ENCODE measurements around the gene CLRN3. TPM values are rescaled to one million over a fixed set of nuclear protein-coding genes. Genes with fewer than 3 reads are reported as not detected.

Gene CLRN3
- total RNA-seq, 1 donor from 2014 or later: 3.2 TPM

DNA sequence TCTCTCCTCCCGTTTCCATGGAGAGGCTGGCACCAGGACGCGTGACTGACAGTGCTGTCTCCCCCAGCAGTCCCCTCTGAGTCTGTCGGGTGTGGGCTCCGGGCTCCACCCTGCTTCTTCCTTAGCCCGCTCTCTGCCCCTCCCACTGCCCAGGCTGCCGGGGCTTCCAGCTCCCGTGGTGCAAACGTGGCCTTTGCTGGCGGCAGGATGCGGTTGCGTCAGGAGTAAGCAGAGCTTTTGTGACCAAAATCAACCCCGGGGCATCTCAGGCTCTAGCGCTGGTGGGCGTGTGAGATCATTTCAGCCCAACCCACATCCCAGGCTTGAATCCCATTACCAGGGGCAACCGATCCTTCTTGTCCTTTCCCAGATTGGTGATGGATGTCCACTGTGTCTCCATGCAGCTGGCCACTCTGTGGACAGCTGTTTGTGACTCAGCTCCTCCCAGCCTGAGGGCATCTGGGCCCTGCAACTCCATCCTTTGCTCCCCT, 42.4 kb upstream of the CLRN3 start:
- Mint-ChIP-seq H3K4me1 (ENCODE audit: low read depth) (peaks cover 6% of the 10 kb centered on the region), H3K27me3 (peaks cover 43% of the 10 kb centered on the region), H3K9me3 (ENCODE audit: low read depth) (peaks cover 2% of the 10 kb centered on the region), H3K4me3 (ENCODE audit: low read depth) (no peak overlapping the region), H3K36me3 (ENCODE audit: insufficient read depth) (no peaks in the 10 kb centered on the region), H3K27ac (no peak overlapping the region)
- DNase-seq (ENCODE audit: low spot score, unreplicated experiment): no peak
- TF ChIP-seq, protein P1, sequence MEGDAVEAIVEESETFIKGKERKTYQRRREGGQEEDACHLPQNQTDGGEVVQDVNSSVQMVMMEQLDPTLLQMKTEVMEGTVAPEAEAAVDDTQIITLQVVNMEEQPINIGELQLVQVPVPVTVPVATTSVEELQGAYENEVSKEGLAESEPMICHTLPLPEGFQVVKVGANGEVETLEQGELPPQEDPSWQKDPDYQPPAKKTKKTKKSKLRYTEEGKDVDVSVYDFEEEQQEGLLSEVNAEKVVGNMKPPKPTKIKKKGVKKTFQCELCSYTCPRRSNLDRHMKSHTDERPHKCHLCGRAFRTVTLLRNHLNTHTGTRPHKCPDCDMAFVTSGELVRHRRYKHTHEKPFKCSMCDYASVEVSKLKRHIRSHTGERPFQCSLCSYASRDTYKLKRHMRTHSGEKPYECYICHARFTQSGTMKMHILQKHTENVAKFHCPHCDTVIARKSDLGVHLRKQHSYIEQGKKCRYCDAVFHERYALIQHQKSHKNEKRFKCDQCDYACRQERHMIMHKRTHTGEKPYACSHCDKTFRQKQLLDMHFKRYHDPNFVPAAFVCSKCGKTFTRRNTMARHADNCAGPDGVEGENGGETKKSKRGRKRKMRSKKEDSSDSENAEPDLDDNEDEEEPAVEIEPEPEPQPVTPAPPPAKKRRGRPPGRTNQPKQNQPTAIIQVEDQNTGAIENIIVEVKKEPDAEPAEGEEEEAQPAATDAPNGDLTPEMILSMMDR (IDR thresholded peaks at IDR 0.05; ENCODE audit: unreplicated experiment): no peak

DNA sequence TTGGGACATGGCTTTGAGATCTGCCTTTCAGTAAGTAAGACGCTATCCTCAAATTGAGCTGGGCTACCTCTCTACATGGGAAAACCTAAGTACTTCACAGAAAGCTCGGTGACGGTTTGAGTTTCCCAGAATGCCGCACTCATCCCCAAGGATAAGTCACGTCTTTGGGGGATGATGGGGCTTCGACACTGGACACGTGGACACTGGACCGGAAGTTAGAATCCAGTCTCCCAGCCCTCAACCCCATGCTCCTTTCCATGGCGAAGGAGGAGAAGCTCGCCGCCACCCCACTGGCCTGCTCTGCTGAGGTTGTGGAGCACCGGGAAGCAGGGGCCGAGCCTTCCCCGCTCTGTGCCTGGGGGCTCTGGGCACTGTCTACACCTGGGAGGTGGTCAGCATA, 41.6 kb upstream of the CLRN3 start:
- Mint-ChIP-seq H3K4me3 (ENCODE audit: low read depth) (no peak overlapping the region), H3K27me3 (peaks cover 36% of the 10 kb centered on the region), H3K36me3 (ENCODE audit: insufficient read depth) (no peaks in the 10 kb centered on the region), H3K4me1 (ENCODE audit: low read depth) (peaks cover 6% of the 10 kb centered on the region), H3K9me3 (ENCODE audit: low read depth) (peaks cover 2% of the 10 kb centered on the region), H3K27ac (no peak overlapping the region)
- no peak for DNase-seq (ENCODE audit: low spot score, unreplicated experiment)
- TF ChIP-seq, protein P1 (IDR thresholded peaks at IDR 0.05; ENCODE audit: unreplicated experiment): no peak

DNA sequence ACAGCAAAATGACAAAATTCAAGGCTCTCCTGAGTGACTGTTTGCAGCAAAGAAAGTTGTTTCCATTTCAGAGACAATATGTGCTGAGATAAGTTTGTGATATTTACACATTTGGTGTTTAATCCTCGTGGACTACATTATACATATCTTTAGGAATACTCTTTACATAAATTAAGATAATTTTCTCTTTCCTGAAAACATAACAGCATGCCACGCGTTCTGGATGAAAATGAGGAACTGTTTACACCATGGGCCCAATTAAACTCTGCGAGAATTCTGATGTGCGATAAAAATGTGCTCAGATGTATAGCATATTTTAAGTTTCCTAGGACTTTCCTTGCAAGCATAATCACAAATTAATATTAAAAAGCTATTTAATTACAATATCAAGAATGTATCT, 40.5 kb upstream of the CLRN3 start:
- H3K4me1 Mint-ChIP-seq (ENCODE audit: low read depth): peaks cover 13% of the 10 kb centered on the region
- DNase-seq (ENCODE audit: low spot score, unreplicated experiment): no peak
- H3K27ac Mint-ChIP-seq: no peak overlapping the region
- H3K36me3 Mint-ChIP-seq (ENCODE audit: insufficient read depth): no peaks in the 10 kb centered on the region
- H3K27me3 Mint-ChIP-seq: peaks cover 32% of the 10 kb centered on the region
- TF ChIP-seq, protein P1 (IDR thresholded peaks at IDR 0.05; ENCODE audit: unreplicated experiment): no peak
- H3K4me3 Mint-ChIP-seq (ENCODE audit: low read depth): no peak overlapping the region
- H3K9me3 Mint-ChIP-seq (ENCODE audit: low read depth): peaks cover 2% of the 10 kb centered on the region

DNA sequence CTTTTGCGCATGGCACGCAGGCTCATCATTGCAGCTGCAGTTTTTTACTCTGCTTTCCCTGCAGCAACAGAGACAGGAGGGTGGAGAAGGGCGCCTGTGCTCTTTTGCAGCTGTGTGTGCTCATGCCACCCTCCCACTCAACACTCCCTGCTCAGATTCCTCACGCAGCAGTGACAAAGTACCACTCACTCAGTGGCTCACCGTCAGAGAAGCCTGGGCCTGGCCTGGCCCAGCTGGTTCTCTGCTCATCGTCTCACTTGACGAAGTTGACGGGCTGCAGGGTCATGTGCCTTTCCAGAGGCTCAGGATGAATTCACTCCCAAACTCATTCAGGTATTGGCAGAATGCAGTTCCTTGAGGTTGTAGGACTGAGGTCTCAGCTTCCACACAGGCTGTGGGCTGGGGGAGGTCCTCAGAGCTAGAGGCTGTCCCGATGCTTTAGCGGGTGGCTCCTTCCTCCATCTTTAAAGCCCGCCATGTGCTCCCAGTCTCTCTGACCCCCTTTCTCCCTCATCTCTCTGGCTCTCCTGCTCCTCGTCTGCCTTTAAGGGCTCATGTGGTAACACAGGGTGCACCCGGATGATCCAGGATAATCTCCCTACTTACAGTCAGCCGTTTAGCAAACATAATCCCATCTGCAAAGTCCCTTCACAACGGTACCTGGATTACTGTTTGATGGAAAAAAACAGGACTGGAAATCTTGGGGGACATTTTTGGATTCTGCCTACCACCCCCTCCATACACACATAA, 40.0 kb upstream of the CLRN3 start:
- DNase-seq (ENCODE audit: low spot score, unreplicated experiment): no peak
- no peak overlapping the region for H3K4me3 Mint-ChIP-seq (ENCODE audit: low read depth)
- peaks cover 13% of the 10 kb centered on the region for H3K4me1 Mint-ChIP-seq (ENCODE audit: low read depth)
- peaks cover 2% of the 10 kb centered on the region for H3K9me3 Mint-ChIP-seq (ENCODE audit: low read depth)
- TF ChIP-seq, protein P1 (IDR thresholded peaks at IDR 0.05; ENCODE audit: unreplicated experiment): no peak
- no peak overlapping the region for H3K27ac Mint-ChIP-seq
- peaks cover 27% of the 10 kb centered on the region for H3K27me3 Mint-ChIP-seq
- no peaks in the 10 kb centered on the region for H3K36me3 Mint-ChIP-seq (ENCODE audit: insufficient read depth)

DNA sequence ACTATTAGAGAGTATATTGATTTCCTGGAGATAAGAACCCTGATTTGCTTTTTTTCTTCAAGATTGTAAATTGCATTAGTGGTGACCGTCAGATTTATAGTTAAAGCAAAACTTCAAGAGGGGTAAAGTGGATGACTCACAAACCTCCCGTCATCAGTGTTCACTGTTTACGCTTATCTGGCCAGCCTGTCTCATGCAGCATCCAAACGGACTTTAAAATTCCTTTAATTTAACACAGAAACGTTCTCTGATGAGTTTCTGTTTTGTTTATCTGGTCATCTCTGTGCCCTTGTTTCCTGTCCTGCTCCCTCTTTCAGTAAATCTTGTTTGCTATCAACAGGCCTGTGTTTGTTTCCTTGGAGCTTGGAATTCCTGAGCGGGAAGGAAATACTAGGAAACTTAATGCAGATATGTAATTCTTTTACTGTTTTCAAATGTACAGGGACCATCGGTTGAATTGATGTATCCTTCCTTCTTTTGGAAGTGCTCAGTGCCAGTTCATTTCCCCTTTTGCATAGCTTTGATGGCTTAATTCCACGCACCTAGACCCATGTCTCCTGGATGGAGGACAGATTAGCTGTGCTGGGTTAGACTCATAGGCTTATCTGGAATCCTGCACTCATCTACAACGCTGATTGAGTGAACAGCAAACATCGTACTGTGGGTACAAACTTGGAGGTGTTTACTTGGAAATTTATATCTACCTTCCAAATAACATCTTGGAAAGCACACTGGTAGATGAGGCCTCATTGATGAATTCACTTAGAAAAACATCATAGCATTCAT, 35.5 kb upstream of the CLRN3 start:
- no peak overlapping the region for H3K4me3 Mint-ChIP-seq (ENCODE audit: low read depth)
- H3K4me1 Mint-ChIP-seq (ENCODE audit: low read depth): peaks cover 19% of the 10 kb centered on the region
- TF ChIP-seq, protein P1 (IDR thresholded peaks at IDR 0.05; ENCODE audit: unreplicated experiment): no peak
- H3K36me3 Mint-ChIP-seq (ENCODE audit: insufficient read depth): no peaks in the 10 kb centered on the region
- peaks cover 2% of the 10 kb centered on the region for H3K9me3 Mint-ChIP-seq (ENCODE audit: low read depth)
- no peak overlapping the region for H3K27ac Mint-ChIP-seq
- no peak for DNase-seq (ENCODE audit: low spot score, unreplicated experiment)
- peaks cover 33% of the 10 kb centered on the region for H3K27me3 Mint-ChIP-seq
